HepG2 (cell line): ENCODE data around the gene ASPHD1. TPM values are rescaled to one million over a fixed set of nuclear protein-coding genes. Genes with fewer than 3 reads are reported as not detected.
A peak's percentile ranks its signal among the peaks of the same experiment; 100 is the strongest.

Source experiments
- CHD4 ChIP-seq: fragments of 200-600 bp; sonication (generic); IDR thresholded peaks from 2 replicates; pipeline ENCODE4 v1.7.0; 2017; ENCODE audit warnings: mild to moderate bottlenecking, low read length, borderline replicate concordance
- FOXP1 ChIP-seq, 2 experiments: fragments of 450-650 bp in 1 of 2; IDR thresholded peaks; 2 replicates each; pipeline ENCODE4 v1.6.1; 2017 to 2018; ENCODE audit warnings: antibody characterized with exemption in 1 of 2
- GATAD2A ChIP-seq: IDR thresholded peaks from 2 replicates; pipeline ENCODE4 v1.6.1; 2016
- HMGXB3 ChIP-seq: sonication (generic); formaldehyde crosslinking; IDR thresholded peaks from 2 replicates; pipeline ENCODE4 v1.4.0; 2020; ENCODE audit warnings: missing genetic modification reagents, borderline replicate concordance
- HNRNPK ChIP-seq: fragments of 200-400 bp; formaldehyde crosslinking; IDR thresholded peaks from 2 replicates; pipeline ENCODE4 v1.6.1; 2018; ENCODE audit warnings: low read length, low read depth, moderate library complexity, mild to moderate bottlenecking; ENCODE audit not compliant: poor library complexity, severe bottlenecking
- HOXA3 ChIP-seq: sonication (generic); formaldehyde crosslinking; IDR thresholded peaks from 2 replicates; pipeline ENCODE4 v1.5.0; 2020; ENCODE audit warnings: missing genetic modification reagents
- IKZF5 ChIP-seq: IDR thresholded peaks from 2 replicates; pipeline ENCODE4 v1.6.1; 2018; ENCODE audit warnings: missing genetic modification reagents, mild to moderate bottlenecking, missing compliant biosample characterization
- MAFF ChIP-seq: IDR thresholded peaks from 2 replicates; pipeline ENCODE4 v1.6.1; 2011; ENCODE audit warnings: low read depth, low read length, improper control_type of control experiment
- NR2F6 ChIP-seq, 2 experiments: IDR thresholded peaks; 2 replicates each; pipeline ENCODE4 v1.6.1; 2016; ENCODE audit warnings: antibody characterized with exemption in 1 of 2, mild to moderate bottlenecking in 1 of 2
- PAXIP1 ChIP-seq: sonication (generic); formaldehyde crosslinking; conservative IDR thresholded peaks from 2 replicates; pipeline ENCODE4 v1.4.0; 2020; ENCODE audit warnings: mild to moderate bottlenecking, missing genetic modification reagents, moderate library complexity
- XRCC5 ChIP-seq: fragments of 200-400 bp; formaldehyde crosslinking; optimal IDR thresholded peaks from 2 replicates; pipeline ENCODE3; 2017; ENCODE audit warnings: mild to moderate bottlenecking, low read length
- ZNF619 ChIP-seq: sonication (generic); formaldehyde crosslinking; IDR thresholded peaks from 2 replicates; pipeline ENCODE4 v1.4.0; 2020; ENCODE audit warnings: mild to moderate bottlenecking, missing genetic modification reagents
- ZNF691 ChIP-seq: sonication (generic); formaldehyde crosslinking; IDR thresholded peaks from 2 replicates; pipeline ENCODE4 v1.4.0; 2020; ENCODE audit warnings: missing genetic modification reagents, low read depth, mild to moderate bottlenecking, borderline replicate concordance
- polyA plus RNA-seq, 8 experiments: library from polyadenylated mRNA; depleted of rRNA in 3 of 8; stranded (reverse) in 7 of 8; unstranded in 1 of 8; fragments of >200 nt; fragmentation: Illumina TruSeq in 4 of 8; extraction: Trizol in 4 of 8; gene quantifications; 2 replicates each; pipeline versions ENCODE4 v1.2.1 to v1.2.3, GENCODE V29; 2011 to 2016; ENCODE audit warnings: low read depth in 4 of 8, missing spikeins in 1 of 8, mixed read lengths in 1 of 8; ENCODE audit not compliant: insufficient read depth in 1 of 8
- total RNA-seq, 5 experiments: library from RNA; depleted of rRNA; stranded (reverse); fragments of >200 nt; fragmentation: Illumina TruSeq; extraction: Trizol; gene quantifications; 2 replicates each; pipeline ENCODE4 v1.2.3, GENCODE V29; 2016; ENCODE audit warnings: low read depth in 1 of 5

ASPHD1 gene
- total and polyA plus RNA-seq, 2 of the 13 experiments (the other 11 are each of a cell fraction or from before 2014, with no cell fraction given): 13.1 to 19.7 TPM

- TF ChIP-seq PAXIP1 (CRISPR knock-in tag) (peak; percentile 42), CHD4 (peak; percentile 90; the same call in 1 of the 2 replicates), HMGXB3 (CRISPR knock-in tag) (0 out of 2 replicates have a peak, but pooled peaks have one; percentile 30), HNRNPK (no peak), FOXP1 (IDR thresholded peaks at IDR 0.05) (0 out of 2 replicates have a peak, but pooled peaks have one; percentile 30), FOXP1 (CRISPR knock-in tag; IDR thresholded peaks at IDR 0.05) (no peak), GATAD2A (CRISPR knock-in tag) (peak; percentile 62), XRCC5 (peak; percentile 28), NR2F6 (IDR thresholded peaks at IDR 0.05) (no peak), NR2F6 (CRISPR knock-in tag; IDR thresholded peaks at IDR 0.05) (peak; percentile 12; the same call in 1 of the 2 replicates), IKZF5 (CRISPR knock-in tag) (peak; percentile 64; the same call in 1 of the 2 replicates), MAFF (peak; percentile 26), ZNF619 (CRISPR knock-in tag) (peak; percentile 63; the same call in 1 of the 2 replicates), ZNF691 (CRISPR knock-in tag) (peak; percentile 56; the same call in 1 of the 2 replicates), HOXA3 (CRISPR knock-in tag) (peak; percentile 47; the same call in 1 of the 2 replicates)
These were observed 43.8 kb downstream of the ASPHD1 start (continued) for GRCh38 chr16:29943846-29944799.
